DOHH2 (cell line): ENCODE results near the gene GRIN2A.

Experiments
- EZH2phosphoT487 ChIP-seq: fragments of 200-600 bp; sonication (generic); IDR thresholded peaks from 2 replicates; pipeline ENCODE4 v1.6.1; 2017; ENCODE audit warnings: borderline replicate concordance, mild to moderate bottlenecking, antibody characterized with exemption, low read length, moderate library complexity, mixed read lengths
- TF ChIP-seq, protein P1 (sequence below): fragments of 200-600 bp; sonication (generic); IDR thresholded peaks from one replicate; pipeline ENCODE4 v1.5.1; 2014; ENCODE audit warnings: antibody characterized with exemption, mild to moderate bottlenecking, low read depth, low read length; ENCODE audit not compliant: poor library complexity, severe bottlenecking

DNA sequence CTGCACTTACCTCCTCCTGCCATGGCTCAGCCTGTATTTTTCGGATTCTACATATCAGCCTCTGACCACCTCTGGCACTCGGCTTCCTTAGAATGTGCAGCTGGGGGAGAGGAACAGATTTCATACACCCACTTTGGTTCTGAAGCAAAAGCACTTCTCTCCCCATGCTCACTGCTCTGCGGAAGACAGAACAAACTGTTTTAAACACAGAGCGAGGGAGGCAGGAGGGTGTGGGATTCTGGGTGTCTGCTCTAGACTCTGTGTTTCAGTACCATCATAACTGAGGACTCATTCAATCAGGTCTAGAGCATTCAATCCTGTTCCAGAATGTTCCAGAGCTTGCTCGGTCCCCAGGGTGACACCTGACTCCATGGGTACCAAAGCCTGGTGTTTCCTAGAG lies 239.1 kb downstream of the GRIN2A start:
- TF ChIP-seq, protein P1, sequence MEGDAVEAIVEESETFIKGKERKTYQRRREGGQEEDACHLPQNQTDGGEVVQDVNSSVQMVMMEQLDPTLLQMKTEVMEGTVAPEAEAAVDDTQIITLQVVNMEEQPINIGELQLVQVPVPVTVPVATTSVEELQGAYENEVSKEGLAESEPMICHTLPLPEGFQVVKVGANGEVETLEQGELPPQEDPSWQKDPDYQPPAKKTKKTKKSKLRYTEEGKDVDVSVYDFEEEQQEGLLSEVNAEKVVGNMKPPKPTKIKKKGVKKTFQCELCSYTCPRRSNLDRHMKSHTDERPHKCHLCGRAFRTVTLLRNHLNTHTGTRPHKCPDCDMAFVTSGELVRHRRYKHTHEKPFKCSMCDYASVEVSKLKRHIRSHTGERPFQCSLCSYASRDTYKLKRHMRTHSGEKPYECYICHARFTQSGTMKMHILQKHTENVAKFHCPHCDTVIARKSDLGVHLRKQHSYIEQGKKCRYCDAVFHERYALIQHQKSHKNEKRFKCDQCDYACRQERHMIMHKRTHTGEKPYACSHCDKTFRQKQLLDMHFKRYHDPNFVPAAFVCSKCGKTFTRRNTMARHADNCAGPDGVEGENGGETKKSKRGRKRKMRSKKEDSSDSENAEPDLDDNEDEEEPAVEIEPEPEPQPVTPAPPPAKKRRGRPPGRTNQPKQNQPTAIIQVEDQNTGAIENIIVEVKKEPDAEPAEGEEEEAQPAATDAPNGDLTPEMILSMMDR: no peak
- no peak for TF ChIP-seq EZH2phosphoT487
